GM21825 (cell line): ENCODE measurements around the gene CADM2.

Experiments
- ATAC-seq: cut with Tn5 transposase; IDR thresholded peaks from one replicate; pipeline ENCODE4 v1.9.1; 2021; ENCODE audit warnings: mild to moderate bottlenecking, moderate library complexity; ENCODE audit not compliant: unreplicated experiment

Gene CADM2

GRCh38 chr3:85176799-85177198 is 218.0 kb downstream of the CADM2 start:
- ATAC-seq, result no peak

DNA sequence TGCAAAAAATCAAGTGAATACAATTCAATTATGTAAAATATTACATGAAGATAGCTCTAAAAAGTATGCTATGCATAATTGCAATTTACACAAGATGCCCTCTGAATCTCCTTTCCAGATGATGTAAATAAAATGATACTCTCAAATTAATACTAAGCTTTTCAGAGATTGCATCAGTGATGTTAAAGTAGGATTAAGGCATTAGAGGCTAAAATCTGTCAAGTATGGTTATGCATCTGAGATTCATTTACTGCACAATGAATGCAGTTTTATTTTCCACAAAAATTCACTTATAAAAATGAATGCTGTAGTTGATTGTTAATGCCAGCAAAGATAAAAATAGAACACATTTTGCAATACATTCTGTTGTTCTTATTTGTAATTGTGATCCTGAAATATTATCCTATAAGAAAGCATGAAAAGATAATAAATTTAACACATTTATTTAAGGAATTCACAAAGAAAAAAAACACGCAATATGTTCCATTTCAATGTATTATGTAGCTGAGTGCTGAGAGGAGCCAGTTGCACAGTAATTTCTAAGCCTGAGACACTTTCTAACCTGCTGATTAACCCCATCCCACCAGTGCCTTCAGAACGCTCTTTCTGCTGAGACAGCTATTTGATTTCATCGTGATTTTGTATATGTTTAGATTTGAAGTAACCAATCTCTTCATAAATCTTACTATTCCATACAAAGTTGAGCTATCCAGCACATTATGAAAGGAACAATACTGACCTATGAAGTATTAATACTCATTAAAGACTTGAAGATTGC is 224.4 kb downstream of the CADM2 start:
- no peak for ATAC-seq

DNA sequence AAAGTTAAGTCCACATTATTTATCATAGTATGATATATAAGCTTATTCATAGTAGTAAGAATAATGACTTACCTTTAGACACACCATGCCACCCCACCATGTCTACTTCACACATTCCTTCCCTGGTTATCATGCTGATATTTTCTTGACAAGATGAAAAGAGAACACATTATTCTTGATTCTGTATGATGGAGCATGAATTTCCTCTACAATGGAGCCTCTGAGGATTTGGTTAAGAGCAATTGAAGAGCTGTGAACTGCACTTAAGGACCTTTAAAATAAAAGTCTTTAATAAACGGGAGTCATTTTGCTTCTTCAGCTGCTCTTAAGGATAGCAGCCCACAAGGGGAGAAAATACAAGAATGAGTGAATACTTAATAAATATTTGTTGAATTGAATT is 226.7 kb downstream of the CADM2 start:
- ATAC-seq, result no peak

- no peak for ATAC-seq
Observed at GRCh38 chr3:85189731-85190130, 230.9 kb downstream of the CADM2 start.

- ATAC-seq, result no peak
Observed at GRCh38 chr3:85193565-85193964, 234.8 kb downstream of the CADM2 start.

GRCh38 chr3:85208650-85209049 is 249.9 kb downstream of the CADM2 start:
- ATAC-seq, result no peak

DNA sequence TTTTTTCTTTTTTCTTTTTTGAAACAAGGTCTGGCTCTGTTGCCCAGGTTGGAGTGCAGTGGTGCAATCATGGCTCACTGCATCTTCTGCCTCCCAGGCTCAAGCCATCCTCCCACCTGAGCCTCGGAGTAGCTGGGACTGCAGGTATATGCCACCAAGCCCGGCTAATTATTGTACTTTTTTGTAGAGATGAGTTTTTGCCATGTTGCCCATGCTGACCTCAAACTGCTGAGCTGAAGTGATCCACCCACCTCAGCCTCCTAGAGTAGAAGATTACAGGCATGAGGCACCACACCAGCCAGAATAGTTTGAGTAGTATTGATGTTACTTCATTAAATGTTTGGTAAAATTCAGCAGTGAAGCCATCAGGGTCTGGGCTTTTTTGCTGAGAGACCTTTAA is 251.8 kb downstream of the CADM2 start:
- ATAC-seq, result no peak

GRCh38 chr3:85228966-85229365 is 270.2 kb downstream of the CADM2 start:
- ATAC-seq, result no peak

- ATAC-seq, result no peak
Observed at GRCh38 chr3:85244091-85244490, 285.3 kb downstream of the CADM2 start.

DNA sequence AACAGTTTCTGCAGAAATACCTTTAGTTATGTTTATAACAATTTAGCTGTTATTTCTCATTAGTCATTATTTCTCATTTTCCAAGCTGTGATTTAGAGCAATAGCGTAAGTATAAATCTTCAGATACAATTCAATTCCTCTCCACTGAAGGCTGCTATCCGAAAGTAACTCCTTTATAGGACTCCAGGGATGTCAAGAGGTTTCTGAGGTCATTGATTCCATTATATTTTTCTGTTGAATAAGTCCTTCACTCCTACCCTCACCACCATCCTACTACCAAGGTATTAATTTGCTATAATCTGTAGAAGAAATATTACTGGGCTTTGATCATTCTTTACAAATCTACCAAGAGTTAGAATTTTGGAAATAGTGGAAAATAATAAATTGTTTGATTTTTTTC is 285.7 kb downstream of the CADM2 start:
- ATAC-seq, result no peak

DNA sequence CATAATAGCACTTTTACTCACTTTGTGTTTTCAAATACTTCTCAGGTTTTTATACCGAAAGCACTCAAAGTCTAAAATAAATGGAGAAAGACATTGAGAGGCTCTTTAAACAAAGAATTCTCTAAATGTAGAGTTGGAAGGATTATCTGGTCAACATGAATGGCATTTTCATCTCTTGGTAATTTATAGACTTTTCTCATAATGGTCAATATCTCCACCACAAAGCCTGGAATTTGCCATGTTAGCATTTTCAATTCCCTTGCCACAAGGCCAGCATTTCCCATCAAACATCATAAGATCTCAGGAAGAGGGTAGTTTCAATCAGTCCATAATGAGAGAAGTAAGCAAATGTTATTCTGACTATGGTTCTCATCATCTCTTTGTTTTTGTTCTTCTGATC is 293.0 kb downstream of the CADM2 start:
- no peak for ATAC-seq

DNA sequence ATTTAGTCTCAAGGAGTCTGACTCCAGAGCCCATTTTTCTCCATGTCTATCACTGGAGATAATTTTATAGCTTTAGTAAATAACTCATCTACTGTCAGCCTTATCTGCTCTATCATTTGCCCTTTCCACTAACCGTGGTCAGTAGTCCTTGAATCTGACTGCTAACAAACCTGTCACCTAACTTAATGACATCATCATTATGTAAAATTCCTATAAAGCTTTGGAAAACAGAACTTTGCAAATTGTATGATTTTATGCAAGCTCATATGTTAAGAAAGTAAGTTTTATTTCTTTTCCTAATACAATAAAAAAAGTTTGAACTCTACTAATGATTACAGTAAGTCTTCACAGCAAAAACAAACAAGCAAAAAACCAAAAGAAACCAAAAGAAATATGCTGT is 293.9 kb downstream of the CADM2 start:
- no peak for ATAC-seq

- ATAC-seq, result no peak
Observed at GRCh38 chr3:85254738-85255137, 295.9 kb downstream of the CADM2 start.

DNA sequence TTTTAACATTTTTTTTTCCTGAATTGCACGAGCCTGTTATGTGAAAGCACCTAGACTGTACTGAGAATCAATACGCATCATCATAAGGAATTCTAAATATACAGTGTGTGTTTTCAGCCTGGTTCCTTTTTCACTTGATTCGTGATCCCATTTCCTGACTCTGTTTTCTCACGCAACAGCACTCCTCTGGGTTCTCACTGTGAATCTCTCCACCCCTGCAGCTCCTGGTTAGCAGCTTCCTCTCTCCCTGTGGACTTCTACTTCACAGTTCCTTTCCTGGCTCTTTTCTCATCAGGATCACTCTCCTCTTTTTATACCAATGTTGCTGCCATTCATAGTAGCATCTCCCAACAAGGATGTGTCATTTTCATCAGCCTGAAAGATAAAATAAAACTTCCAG is 297.2 kb downstream of the CADM2 start:
- no peak for ATAC-seq

DNA sequence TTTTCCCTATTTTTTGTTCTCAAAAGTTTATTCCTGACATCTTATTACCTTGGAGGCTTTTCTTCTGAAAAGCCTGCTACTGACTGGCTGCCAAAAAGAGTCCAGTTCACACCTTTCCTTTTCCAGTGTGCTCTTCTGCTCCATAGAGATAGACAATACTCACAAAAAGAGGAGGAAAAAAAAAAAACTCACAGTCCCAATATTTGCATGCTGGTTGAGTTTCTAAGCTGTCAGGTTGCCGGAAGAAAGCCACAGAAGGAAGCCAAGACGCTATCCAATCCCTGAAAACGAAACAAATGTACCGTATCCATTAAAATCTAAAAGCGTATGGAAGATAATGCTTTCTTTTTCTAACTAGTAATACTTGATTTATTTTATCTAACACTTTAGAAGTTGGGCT is 299.5 kb downstream of the CADM2 start:
- ATAC-seq, result no peak

- no peak for ATAC-seq
Observed at GRCh38 chr3:85258819-85259218, 300.0 kb downstream of the CADM2 start.

GRCh38 chr3:85259748-85260147 is 301.0 kb downstream of the CADM2 start:
- no peak for ATAC-seq

GRCh38 chr3:85264381-85264780 is 305.6 kb downstream of the CADM2 start:
- ATAC-seq, result no peak

- ATAC-seq, result no peak
Observed at GRCh38 chr3:85270488-85270887, 311.7 kb downstream of the CADM2 start.

- ATAC-seq, result no peak
Observed at GRCh38 chr3:85271911-85272310, 313.1 kb downstream of the CADM2 start.

DNA sequence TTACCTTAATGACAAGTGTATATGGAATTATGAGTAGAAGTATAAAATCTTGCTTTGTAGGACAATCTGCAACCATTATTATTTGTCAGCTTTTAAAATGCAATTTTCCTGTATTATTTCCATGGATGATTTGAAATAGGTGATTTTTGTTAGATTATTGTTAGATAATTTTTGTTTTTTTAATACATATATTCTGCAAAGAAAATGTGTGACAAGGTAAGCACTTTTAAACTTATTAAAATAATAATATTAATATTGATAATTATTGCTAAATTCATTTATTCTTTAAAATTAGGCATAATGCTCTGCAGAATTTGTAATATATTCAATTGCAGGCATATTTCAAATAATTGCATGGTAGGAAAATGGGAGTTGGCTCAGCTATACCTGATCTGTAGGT is 329.5 kb downstream of the CADM2 start:
- ATAC-seq, result no peak

DNA sequence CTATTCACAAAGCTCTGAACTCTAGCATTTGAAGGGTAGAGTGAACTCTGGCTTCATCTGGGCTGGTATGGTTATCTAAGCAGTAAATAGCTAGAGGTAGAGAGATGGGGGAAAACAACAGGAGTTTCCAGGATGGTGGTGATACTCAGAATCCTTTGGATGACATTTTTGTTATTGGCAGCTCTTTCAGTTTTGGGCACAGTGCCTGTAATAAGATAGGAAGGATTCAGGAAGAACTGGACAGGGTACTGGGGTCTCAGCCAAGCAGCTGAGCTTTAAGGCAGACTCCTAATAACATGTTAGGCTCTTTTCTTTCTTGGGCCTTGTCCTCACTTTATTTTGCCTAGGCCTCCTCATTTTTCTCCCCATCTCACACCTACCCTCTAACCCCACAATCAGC is 338.5 kb downstream of the CADM2 start:
- ATAC-seq, result no peak

DNA sequence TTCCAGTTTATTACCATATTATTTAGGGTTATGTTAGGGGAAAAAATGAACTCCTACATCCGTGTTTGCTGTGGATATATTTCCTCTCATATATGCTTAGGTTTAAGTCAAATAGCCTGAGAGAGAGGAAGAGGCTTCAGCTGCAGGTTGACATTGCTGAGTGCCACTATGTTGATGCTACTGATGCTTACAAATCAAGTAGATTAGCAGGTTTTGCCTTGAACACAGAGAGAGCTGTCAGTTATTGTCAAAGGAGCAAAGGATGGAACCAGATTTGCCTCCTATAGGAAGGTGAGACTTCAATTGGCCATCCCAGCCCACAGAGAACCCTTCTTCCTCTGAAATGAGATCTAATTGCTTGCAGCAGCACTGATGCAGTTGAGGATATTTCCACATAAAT is 339.2 kb downstream of the CADM2 start:
- ATAC-seq, result no peak
